WTC11 (cell line): ENCODE measurements around the gene YAP1. TPM values are rescaled to one million over a fixed set of nuclear protein-coding genes. Genes with fewer than 3 reads are reported as not detected.

Experiments used
- ATAC-seq: fragments of 200-7000 bp; cut with Tn5 transposase; 2 replicates; pipeline ENCODE4 v1.10.0; 2021; ENCODE audit warnings: mild to moderate bottlenecking, moderate library complexity
- CTCF ChIA-PET: fragments of 300-600 bp; sonication (Branson Sonifier 250); formaldehyde crosslinking; loops from one replicate; lab custom pipeline; 2021; ENCODE audit warnings: antibody characterized with exemption; lab: Charles Lee
- POLR2A ChIA-PET: fragments of 350-600 bp; sonication (Branson Sonifier 250); formaldehyde crosslinking; loops from one replicate; lab custom pipeline; 2021; ENCODE audit warnings: antibody characterized with exemption; lab: Charles Lee
- DNase-seq: peaks from one replicate; pipeline ENCODE4 v3.0.0; 2021; ENCODE audit warnings: low spot score
- H3K27ac Mint-ChIP-seq: 2 replicates; pipeline ENCODE4 v1.8.0; 2021; ENCODE audit warnings: mixed read lengths
- H3K27me3 Mint-ChIP-seq: 2 replicates; pipeline ENCODE4 v1.8.0; 2021; ENCODE audit warnings: low read depth, mild to moderate bottlenecking, moderate library complexity, mixed read lengths
- H3K36me3 Mint-ChIP-seq: 2 replicates; pipeline ENCODE4 v1.8.0; 2021; ENCODE audit warnings: mixed read lengths
- H3K4me1 Mint-ChIP-seq: 2 replicates; pipeline ENCODE4 v1.8.0; 2022; ENCODE audit warnings: mixed read lengths
- H3K4me3 Mint-ChIP-seq: 2 replicates; pipeline ENCODE4 v1.8.0; 2021; ENCODE audit warnings: mild to moderate bottlenecking, moderate library complexity, mixed read lengths
- H3K9me3 Mint-ChIP-seq: 2 replicates; pipeline ENCODE4 v1.8.0; 2021; ENCODE audit warnings: mixed read lengths
- ATF2 ChIP-seq: sonication (generic); formaldehyde crosslinking; IDR thresholded peaks from 2 replicates; pipeline ENCODE4 v1.8.1; 2022; ENCODE audit warnings: low read depth, missing genetic modification reagents, borderline replicate concordance
- CBFB ChIP-seq: sonication (generic); formaldehyde crosslinking; IDR thresholded peaks from 2 replicates; pipeline ENCODE4 v1.8.1; 2022; ENCODE audit warnings: mild to moderate bottlenecking, low read depth, missing genetic modification reagents
- CREB1 ChIP-seq: sonication (generic); formaldehyde crosslinking; IDR thresholded peaks from 2 replicates; pipeline ENCODE4 v1.8.0; 2023; ENCODE audit warnings: mild to moderate bottlenecking, missing genetic modification reagents
- ESRRA ChIP-seq: sonication (generic); formaldehyde crosslinking; IDR thresholded peaks from 2 replicates; pipeline ENCODE4 v1.8.1; 2022; ENCODE audit warnings: mild to moderate bottlenecking, missing genetic modification reagents, borderline replicate concordance
- FOXJ3 ChIP-seq: sonication (generic); formaldehyde crosslinking; IDR thresholded peaks from 2 replicates; pipeline ENCODE4 v1.9.0; 2021; ENCODE audit warnings: missing genetic modification reagents, mild to moderate bottlenecking, borderline replicate concordance
- IRF2 ChIP-seq: sonication (generic); formaldehyde crosslinking; IDR thresholded peaks from 2 replicates; pipeline ENCODE4 v1.8.0; 2022; ENCODE audit warnings: low read depth, missing genetic modification reagents, borderline replicate concordance
- MYBL2 ChIP-seq: sonication (generic); formaldehyde crosslinking; IDR thresholded peaks from 2 replicates; pipeline ENCODE4 v1.8.1; 2023; ENCODE audit warnings: mild to moderate bottlenecking, moderate library complexity, missing genetic modification reagents
- RELA ChIP-seq: sonication (generic); formaldehyde crosslinking; IDR thresholded peaks from 2 replicates; pipeline ENCODE4 v1.8.1; 2022; ENCODE audit warnings: missing genetic modification reagents, mild to moderate bottlenecking, borderline replicate concordance
- RORB ChIP-seq: fragments of 250-450 bp; sonication (Bioruptor Pico); IDR thresholded peaks from 2 replicates; pipeline ENCODE4 v1.9.0; 2021; ENCODE audit warnings: mild to moderate bottlenecking
- SMAD3 ChIP-seq: sonication (generic); formaldehyde crosslinking; IDR thresholded peaks from 2 replicates; pipeline ENCODE4 v1.8.0; 2022; ENCODE audit warnings: missing genetic modification reagents, mild to moderate bottlenecking, borderline replicate concordance
- SP1 ChIP-seq: sonication (generic); formaldehyde crosslinking; conservative IDR thresholded peaks from 2 replicates; pipeline ENCODE4 v1.8.1; 2022; ENCODE audit warnings: missing genetic modification reagents
- TCF7 ChIP-seq: sonication (generic); formaldehyde crosslinking; IDR thresholded peaks from 2 replicates; pipeline ENCODE4 v1.8.0; 2022; ENCODE audit warnings: mild to moderate bottlenecking, low read depth, missing genetic modification reagents, moderate library complexity
- TEAD4 ChIP-seq: sonication (generic); formaldehyde crosslinking; IDR thresholded peaks from 2 replicates; pipeline ENCODE4 v1.8.0; 2022; ENCODE audit warnings: mild to moderate bottlenecking, missing genetic modification reagents
- ZBTB21 ChIP-seq: sonication (generic); formaldehyde crosslinking; IDR thresholded peaks from 2 replicates; pipeline ENCODE4 v1.8.1; 2023; ENCODE audit warnings: mild to moderate bottlenecking, missing genetic modification reagents, borderline replicate concordance
- ZNF232 ChIP-seq: sonication (generic); formaldehyde crosslinking; IDR thresholded peaks from 2 replicates; pipeline ENCODE4 v1.8.0; 2022; ENCODE audit warnings: mild to moderate bottlenecking, missing genetic modification reagents
- ZNF512 ChIP-seq: sonication (generic); formaldehyde crosslinking; IDR thresholded peaks from 2 replicates; pipeline ENCODE4 v1.8.1; 2022; ENCODE audit warnings: missing genetic modification reagents, borderline replicate concordance
- total RNA-seq: library from RNA; stranded (reverse); gene quantifications from 3 replicates; pipeline ENCODE4 v1.2.3, GENCODE V29; 2021
- TF ChIP-seq, protein P1 (sequence below): sonication (generic); formaldehyde crosslinking; IDR thresholded peaks from 2 replicates; pipeline ENCODE4 v1.8.0; 2022; ENCODE audit warnings: missing genetic modification reagents
- TF ChIP-seq, protein P2 (sequence below): sonication (generic); formaldehyde crosslinking; IDR thresholded peaks from 2 replicates; pipeline ENCODE4 v1.8.1; 2023; ENCODE audit warnings: mild to moderate bottlenecking, moderate library complexity, missing genetic modification reagents
- TF ChIP-seq, protein P3 (sequence below): sonication (generic); formaldehyde crosslinking; IDR thresholded peaks from 2 replicates; pipeline ENCODE4 v1.8.0; 2023; ENCODE audit warnings: missing genetic modification reagents, mild to moderate bottlenecking, borderline replicate concordance
- TF ChIP-seq, protein P4 (sequence below): sonication (generic); formaldehyde crosslinking; conservative IDR thresholded peaks from 2 replicates; pipeline ENCODE4 v1.8.1; 2023; ENCODE audit warnings: mild to moderate bottlenecking, low read depth, missing genetic modification reagents, moderate library complexity

YAP1 gene
- total RNA-seq, 1 experiment from 2014 or later = 88.7 TPM

DNA sequence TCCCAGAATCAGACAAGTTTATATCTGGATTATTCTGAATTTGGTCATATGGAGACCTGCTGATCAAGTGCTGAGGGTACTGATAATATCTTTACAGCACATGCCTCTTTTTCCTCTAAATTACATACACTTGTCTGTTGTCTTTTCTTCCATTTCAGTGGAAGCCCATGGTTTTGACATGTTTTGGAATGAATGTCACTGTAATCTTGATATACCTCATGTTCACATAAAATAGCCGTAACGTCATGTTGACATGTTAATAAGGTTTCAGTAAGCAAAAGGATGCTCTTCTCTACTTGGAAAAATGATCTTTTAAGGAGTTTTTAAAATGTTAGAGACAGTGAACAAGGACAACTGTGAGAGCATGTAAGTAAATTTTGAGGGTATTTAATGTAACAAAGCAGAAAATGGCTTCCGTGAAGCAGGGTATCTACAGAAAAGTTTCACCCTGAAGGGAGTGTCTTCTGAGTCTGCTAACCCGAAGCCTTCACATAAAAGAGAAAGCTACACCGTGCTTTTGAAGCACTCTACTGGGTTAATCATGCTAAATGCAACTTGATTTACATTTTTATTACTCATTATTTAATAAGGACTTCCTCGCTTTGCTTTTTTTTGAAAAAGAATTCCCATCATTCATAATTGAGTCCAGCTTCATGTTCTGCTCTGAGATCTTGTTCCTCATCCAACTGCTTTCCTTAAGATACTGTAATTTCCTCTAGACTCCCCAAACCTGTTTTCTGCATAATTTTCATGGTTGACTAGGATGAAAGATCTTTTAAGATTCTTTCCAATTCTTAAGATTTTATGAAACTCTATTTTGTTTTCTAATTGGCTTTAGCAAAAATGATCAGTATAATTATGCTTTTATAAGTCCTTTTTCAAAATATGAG, 56.2 kb downstream of the YAP1 start:
- POLR2A ChIA-PET = no interaction called here
- no peak for ATAC-seq
- no peaks in the 10 kb centered on the region for H3K9me3 Mint-ChIP-seq
- no peak overlapping the region for H3K4me3 Mint-ChIP-seq
- peak overlapping the region; percentile 80; the same call in 1 of the 2 replicates for H3K27ac Mint-ChIP-seq
- TF ChIP-seq, protein P1, sequence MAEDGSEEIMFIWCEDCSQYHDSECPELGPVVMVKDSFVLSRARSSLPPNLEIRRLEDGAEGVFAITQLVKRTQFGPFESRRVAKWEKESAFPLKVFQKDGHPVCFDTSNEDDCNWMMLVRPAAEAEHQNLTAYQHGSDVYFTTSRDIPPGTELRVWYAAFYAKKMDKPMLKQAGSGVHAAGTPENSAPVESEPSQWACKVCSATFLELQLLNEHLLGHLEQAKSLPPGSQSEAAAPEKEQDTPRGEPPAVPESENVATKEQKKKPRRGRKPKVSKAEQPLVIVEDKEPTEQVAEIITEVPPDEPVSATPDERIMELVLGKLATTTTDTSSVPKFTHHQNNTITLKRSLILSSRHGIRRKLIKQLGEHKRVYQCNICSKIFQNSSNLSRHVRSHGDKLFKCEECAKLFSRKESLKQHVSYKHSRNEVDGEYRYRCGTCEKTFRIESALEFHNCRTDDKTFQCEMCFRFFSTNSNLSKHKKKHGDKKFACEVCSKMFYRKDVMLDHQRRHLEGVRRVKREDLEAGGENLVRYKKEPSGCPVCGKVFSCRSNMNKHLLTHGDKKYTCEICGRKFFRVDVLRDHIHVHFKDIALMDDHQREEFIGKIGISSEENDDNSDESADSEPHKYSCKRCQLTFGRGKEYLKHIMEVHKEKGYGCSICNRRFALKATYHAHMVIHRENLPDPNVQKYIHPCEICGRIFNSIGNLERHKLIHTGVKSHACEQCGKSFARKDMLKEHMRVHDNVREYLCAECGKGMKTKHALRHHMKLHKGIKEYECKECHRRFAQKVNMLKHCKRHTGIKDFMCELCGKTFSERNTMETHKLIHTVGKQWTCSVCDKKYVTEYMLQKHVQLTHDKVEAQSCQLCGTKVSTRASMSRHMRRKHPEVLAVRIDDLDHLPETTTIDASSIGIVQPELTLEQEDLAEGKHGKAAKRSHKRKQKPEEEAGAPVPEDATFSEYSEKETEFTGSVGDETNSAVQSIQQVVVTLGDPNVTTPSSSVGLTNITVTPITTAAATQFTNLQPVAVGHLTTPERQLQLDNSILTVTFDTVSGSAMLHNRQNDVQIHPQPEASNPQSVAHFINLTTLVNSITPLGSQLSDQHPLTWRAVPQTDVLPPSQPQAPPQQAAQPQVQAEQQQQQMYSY (CRISPR knock-in tag) = no peak
- no peak for TF ChIP-seq CREB1 (CRISPR knock-in tag)
- no peak for TF ChIP-seq ATF2 (CRISPR knock-in tag)
- TF ChIP-seq ZNF232 = no peak
- no peak for TF ChIP-seq CBFB (CRISPR knock-in tag)
- no peak for TF ChIP-seq SP1 (CRISPR knock-in tag)
- no peak for TF ChIP-seq ZNF512 (CRISPR knock-in tag)
- TF ChIP-seq, protein P2, sequence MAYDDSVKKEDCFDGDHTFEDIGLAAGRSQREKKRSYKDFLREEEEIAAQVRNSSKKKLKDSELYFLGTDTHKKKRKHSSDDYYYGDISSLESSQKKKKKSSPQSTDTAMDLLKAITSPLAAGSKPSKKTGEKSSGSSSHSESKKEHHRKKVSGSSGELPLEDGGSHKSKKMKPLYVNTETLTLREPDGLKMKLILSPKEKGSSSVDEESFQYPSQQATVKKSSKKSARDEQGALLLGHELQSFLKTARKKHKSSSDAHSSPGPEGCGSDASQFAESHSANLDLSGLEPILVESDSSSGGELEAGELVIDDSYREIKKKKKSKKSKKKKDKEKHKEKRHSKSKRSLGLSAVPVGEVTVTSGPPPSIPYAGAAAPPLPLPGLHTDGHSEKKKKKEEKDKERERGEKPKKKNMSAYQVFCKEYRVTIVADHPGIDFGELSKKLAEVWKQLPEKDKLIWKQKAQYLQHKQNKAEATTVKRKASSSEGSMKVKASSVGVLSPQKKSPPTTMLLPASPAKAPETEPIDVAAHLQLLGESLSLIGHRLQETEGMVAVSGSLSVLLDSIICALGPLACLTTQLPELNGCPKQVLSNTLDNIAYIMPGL = no peak
- TF ChIP-seq RORB (CRISPR knock-in tag) = no peak
- no peak for TF ChIP-seq TEAD4 (CRISPR knock-in tag)
- TF ChIP-seq, protein P3, sequence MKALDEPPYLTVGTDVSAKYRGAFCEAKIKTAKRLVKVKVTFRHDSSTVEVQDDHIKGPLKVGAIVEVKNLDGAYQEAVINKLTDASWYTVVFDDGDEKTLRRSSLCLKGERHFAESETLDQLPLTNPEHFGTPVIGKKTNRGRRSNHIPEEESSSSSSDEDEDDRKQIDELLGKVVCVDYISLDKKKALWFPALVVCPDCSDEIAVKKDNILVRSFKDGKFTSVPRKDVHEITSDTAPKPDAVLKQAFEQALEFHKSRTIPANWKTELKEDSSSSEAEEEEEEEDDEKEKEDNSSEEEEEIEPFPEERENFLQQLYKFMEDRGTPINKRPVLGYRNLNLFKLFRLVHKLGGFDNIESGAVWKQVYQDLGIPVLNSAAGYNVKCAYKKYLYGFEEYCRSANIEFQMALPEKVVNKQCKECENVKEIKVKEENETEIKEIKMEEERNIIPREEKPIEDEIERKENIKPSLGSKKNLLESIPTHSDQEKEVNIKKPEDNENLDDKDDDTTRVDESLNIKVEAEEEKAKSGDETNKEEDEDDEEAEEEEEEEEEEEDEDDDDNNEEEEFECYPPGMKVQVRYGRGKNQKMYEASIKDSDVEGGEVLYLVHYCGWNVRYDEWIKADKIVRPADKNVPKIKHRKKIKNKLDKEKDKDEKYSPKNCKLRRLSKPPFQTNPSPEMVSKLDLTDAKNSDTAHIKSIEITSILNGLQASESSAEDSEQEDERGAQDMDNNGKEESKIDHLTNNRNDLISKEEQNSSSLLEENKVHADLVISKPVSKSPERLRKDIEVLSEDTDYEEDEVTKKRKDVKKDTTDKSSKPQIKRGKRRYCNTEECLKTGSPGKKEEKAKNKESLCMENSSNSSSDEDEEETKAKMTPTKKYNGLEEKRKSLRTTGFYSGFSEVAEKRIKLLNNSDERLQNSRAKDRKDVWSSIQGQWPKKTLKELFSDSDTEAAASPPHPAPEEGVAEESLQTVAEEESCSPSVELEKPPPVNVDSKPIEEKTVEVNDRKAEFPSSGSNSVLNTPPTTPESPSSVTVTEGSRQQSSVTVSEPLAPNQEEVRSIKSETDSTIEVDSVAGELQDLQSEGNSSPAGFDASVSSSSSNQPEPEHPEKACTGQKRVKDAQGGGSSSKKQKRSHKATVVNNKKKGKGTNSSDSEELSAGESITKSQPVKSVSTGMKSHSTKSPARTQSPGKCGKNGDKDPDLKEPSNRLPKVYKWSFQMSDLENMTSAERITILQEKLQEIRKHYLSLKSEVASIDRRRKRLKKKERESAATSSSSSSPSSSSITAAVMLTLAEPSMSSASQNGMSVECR (CRISPR knock-in tag) = no peak
- no peak for TF ChIP-seq IRF2
- no peak for TF ChIP-seq ESRRA (CRISPR knock-in tag)
- no peak for TF ChIP-seq ZBTB21
- no peak for TF ChIP-seq TCF7 (CRISPR knock-in tag)
- TF ChIP-seq, protein P4, sequence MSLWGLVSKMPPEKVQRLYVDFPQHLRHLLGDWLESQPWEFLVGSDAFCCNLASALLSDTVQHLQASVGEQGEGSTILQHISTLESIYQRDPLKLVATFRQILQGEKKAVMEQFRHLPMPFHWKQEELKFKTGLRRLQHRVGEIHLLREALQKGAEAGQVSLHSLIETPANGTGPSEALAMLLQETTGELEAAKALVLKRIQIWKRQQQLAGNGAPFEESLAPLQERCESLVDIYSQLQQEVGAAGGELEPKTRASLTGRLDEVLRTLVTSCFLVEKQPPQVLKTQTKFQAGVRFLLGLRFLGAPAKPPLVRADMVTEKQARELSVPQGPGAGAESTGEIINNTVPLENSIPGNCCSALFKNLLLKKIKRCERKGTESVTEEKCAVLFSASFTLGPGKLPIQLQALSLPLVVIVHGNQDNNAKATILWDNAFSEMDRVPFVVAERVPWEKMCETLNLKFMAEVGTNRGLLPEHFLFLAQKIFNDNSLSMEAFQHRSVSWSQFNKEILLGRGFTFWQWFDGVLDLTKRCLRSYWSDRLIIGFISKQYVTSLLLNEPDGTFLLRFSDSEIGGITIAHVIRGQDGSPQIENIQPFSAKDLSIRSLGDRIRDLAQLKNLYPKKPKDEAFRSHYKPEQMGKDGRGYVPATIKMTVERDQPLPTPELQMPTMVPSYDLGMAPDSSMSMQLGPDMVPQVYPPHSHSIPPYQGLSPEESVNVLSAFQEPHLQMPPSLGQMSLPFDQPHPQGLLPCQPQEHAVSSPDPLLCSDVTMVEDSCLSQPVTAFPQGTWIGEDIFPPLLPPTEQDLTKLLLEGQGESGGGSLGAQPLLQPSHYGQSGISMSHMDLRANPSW (CRISPR knock-in tag) = no peak
- no peak for TF ChIP-seq FOXJ3
- no peak for TF ChIP-seq SMAD3 (CRISPR knock-in tag)
- no peak for TF ChIP-seq RELA
- no peak for TF ChIP-seq MYBL2 (CRISPR knock-in tag)
- TF ChIP-seq, all 79 proteins: peak for 0
- Mint-ChIP-seq H3K27me3 (no peaks in the 10 kb centered on the region), H3K36me3 (peaks cover 13% of the 10 kb centered on the region), H3K4me1 (peaks cover 21% of the 10 kb centered on the region)
- DNase-seq = no peak
- CTCF ChIA-PET = no interaction called here
